ENCODE measurements around the gene LEUTX.

LEUTX gene

GRCh38 chr19:39820696-39821095 lies 42.0 kb downstream of the LEUTX start:
- in situ Hi-C loops (cut with MboI; ENCODE audit: low sequenced_read_pairs) = no loop called here

GRCh38 chr19:39823686-39824085 lies 45.0 kb downstream of the LEUTX start:
- in situ Hi-C loops (cut with MboI; ENCODE audit: low sequenced_read_pairs) = no loop called here

GRCh38 chr19:39824143-39825092 lies 45.8 kb downstream of the LEUTX start:
- in situ Hi-C loops (cut with MboI; ENCODE audit: low sequenced_read_pairs) = no loop called here

GRCh38 chr19:39825093-39825463 lies 46.4 kb downstream of the LEUTX start:
- in situ Hi-C loops (cut with MboI; ENCODE audit: low sequenced_read_pairs) = no loop called here

- in situ Hi-C loops (cut with MboI; ENCODE audit: low sequenced_read_pairs) = no loop called here
Observed at GRCh38 chr19:39825531-39826076, 47.0 kb downstream of the LEUTX start.

- in situ Hi-C loops (cut with MboI; ENCODE audit: low sequenced_read_pairs) = no loop called here
Observed at GRCh38 chr19:39826311-39826945, 47.8 kb downstream of the LEUTX start.

- in situ Hi-C loops (cut with MboI; ENCODE audit: low sequenced_read_pairs) = no loop called here
Observed at GRCh38 chr19:39827216-39827615, 48.6 kb downstream of the LEUTX start.

- in situ Hi-C loops (cut with MboI; ENCODE audit: low sequenced_read_pairs) = no loop called here
Observed at GRCh38 chr19:39828015-39828653, 49.5 kb downstream of the LEUTX start.

GRCh38 chr19:39828654-39829032 lies 50.0 kb downstream of the LEUTX start:
- in situ Hi-C loops (cut with MboI; ENCODE audit: low sequenced_read_pairs) = no loop called here

GRCh38 chr19:39829702-39830275 lies 51.1 kb downstream of the LEUTX start:
- in situ Hi-C loops (cut with MboI; ENCODE audit: low sequenced_read_pairs) = no loop called here

- in situ Hi-C loops (cut with MboI; ENCODE audit: low sequenced_read_pairs) = no loop called here
Observed at GRCh38 chr19:39830406-39830805, 51.8 kb downstream of the LEUTX start.

- in situ Hi-C loops (cut with MboI; ENCODE audit: low sequenced_read_pairs) = no loop called here
Observed at GRCh38 chr19:39830847-39831246, 52.2 kb downstream of the LEUTX start.

- in situ Hi-C loops (cut with MboI; ENCODE audit: low sequenced_read_pairs) = no loop called here
Observed at GRCh38 chr19:39831679-39832078, 53.0 kb downstream of the LEUTX start.

GRCh38 chr19:39832341-39833083 lies 53.9 kb downstream of the LEUTX start:
- in situ Hi-C loops (cut with MboI; ENCODE audit: low sequenced_read_pairs) = no loop called here

GRCh38 chr19:39833160-39833463 lies 54.5 kb downstream of the LEUTX start:
- in situ Hi-C loops (cut with MboI; ENCODE audit: low sequenced_read_pairs) = no loop called here

- in situ Hi-C loops (cut with MboI; ENCODE audit: low sequenced_read_pairs) = no loop called here
Observed at GRCh38 chr19:39833464-39834286, 55.0 kb downstream of the LEUTX start, which contains the start of gene DYRK1B. TSS of gene DYRK1B (minus strand) at chr19:39834162. CDS start at chr19:39831867, 2,295 bp downstream.

GRCh38 chr19:39834287-39834841 lies 55.7 kb downstream of the LEUTX start:
- in situ Hi-C loops (cut with MboI; ENCODE audit: low sequenced_read_pairs) = no loop called here
